HUES48 (cell line): ENCODE results near the gene TEC.

Source experiments
- H3K27ac ChIP-seq: one replicate; pipeline ENCODE4 v1.7.0; 2013; ENCODE audit warnings: low read depth, low read length, inconsistent platforms
- H3K27me3 ChIP-seq: 2 replicates; pipeline ENCODE4 v1.6.1; 2013; ENCODE audit warnings: mild to moderate bottlenecking, low read length; ENCODE audit not compliant: control insufficient read depth, insufficient read depth
- H3K36me3 ChIP-seq: 2 replicates; pipeline ENCODE4 v1.6.1; 2013; ENCODE audit warnings: low read length; ENCODE audit not compliant: control insufficient read depth, insufficient read depth
- H3K4me1 ChIP-seq: 2 replicates; pipeline ENCODE4 v1.6.1; 2013; ENCODE audit warnings: mild to moderate bottlenecking, low read length; ENCODE audit not compliant: control insufficient read depth, insufficient read depth
- H3K4me3 ChIP-seq: 2 replicates; pipeline ENCODE4 v1.5.1; 2013; ENCODE audit warnings: mild to moderate bottlenecking, low read depth, low read length
- H3K9ac ChIP-seq: 2 replicates; pipeline ENCODE4 v1.6.1; 2013; ENCODE audit warnings: mild to moderate bottlenecking, low read depth, low read length, moderate library complexity
- H3K9me3 ChIP-seq: 2 replicates; pipeline ENCODE4 v1.6.1; 2013; ENCODE audit warnings: low read length; ENCODE audit not compliant: control insufficient read depth, insufficient read depth

Gene TEC

DNA sequence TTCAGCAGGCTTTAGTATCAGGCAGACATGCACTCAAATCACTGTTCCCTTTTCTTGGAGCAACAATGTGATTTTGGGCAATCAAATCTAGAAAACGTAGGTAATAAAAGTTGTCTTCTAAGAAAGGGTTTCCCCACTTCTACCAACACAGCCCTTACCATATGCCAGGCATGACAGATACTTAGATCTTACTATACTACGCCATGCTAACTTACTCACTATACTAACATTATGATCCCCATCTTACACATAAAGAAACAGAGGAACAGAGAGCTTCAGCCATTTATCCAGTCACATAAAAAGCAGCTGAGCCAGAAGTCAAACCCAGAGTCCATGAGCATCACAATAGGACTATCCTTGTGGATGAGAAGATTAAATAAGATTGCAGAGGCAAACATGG, 144.8 kb downstream of the TEC start:
- Histone ChIP-seq H3K27ac (no peak overlapping the region), H3K9me3 (no peaks in the 10 kb centered on the region), H3K27me3 (no peaks in the 10 kb centered on the region), H3K36me3 (no peaks in the 10 kb centered on the region), H3K4me3 (no peak overlapping the region), H3K9ac (no peak overlapping the region), H3K4me1 (peaks cover 27% of the 10 kb centered on the region)

GRCh38 chr4:48122756-48123155, 146.9 kb downstream of the TEC start:
- no peaks in the 10 kb centered on the region for H3K36me3 ChIP-seq
- H3K9me3 ChIP-seq: no peaks in the 10 kb centered on the region
- H3K4me1 ChIP-seq: peaks cover 21% of the 10 kb centered on the region
- H3K27me3 ChIP-seq: no peaks in the 10 kb centered on the region
- H3K27ac ChIP-seq: no peak overlapping the region
- no peak overlapping the region for H3K4me3 ChIP-seq
- no peak overlapping the region for H3K9ac ChIP-seq

- H3K27ac ChIP-seq: no peak overlapping the region
- no peak overlapping the region for H3K9ac ChIP-seq
- no peaks in the 10 kb centered on the region for H3K36me3 ChIP-seq
- H3K4me3 ChIP-seq: no peak overlapping the region
- no peaks in the 10 kb centered on the region for H3K9me3 ChIP-seq
- H3K4me1 ChIP-seq: peaks cover 9% of the 10 kb centered on the region; the same call in 1 of the 2 replicates
- H3K27me3 ChIP-seq: no peaks in the 10 kb centered on the region
These were observed 148.5 kb downstream of the TEC start for GRCh38 chr4:48121180-48121579.

GRCh38 chr4:48120132-48120531, 149.5 kb downstream of the TEC start:
- H3K4me3 ChIP-seq: no peak overlapping the region
- H3K27me3 ChIP-seq: no peaks in the 10 kb centered on the region
- H3K9ac ChIP-seq: no peak overlapping the region
- H3K36me3 ChIP-seq: no peaks in the 10 kb centered on the region
- no peak overlapping the region for H3K27ac ChIP-seq
- H3K4me1 ChIP-seq: peaks cover 3% of the 10 kb centered on the region; the same call in 1 of the 2 replicates
- no peaks in the 10 kb centered on the region for H3K9me3 ChIP-seq

DNA sequence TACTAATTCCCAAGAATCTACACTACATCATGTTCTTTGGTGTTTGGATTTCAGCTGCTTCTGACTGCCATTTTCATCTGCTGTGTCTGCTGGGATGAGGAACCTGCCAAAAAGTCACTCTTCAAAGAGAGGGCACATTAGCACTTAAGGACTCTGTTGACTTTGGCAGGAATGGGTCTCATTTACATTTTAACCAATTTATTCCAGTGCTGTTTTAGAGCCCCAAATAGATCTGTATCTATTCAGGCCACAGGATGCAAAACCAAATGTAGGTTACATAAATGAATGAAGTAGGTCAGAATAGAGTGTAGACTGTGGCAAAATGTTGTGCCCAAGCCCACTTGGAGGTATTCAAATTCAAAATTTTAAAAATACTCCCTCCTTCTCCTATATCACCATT, 150.0 kb downstream of the TEC start:
- H3K9me3 ChIP-seq: no peaks in the 10 kb centered on the region
- no peak overlapping the region for H3K9ac ChIP-seq
- no peaks in the 10 kb centered on the region for H3K27me3 ChIP-seq

DNA sequence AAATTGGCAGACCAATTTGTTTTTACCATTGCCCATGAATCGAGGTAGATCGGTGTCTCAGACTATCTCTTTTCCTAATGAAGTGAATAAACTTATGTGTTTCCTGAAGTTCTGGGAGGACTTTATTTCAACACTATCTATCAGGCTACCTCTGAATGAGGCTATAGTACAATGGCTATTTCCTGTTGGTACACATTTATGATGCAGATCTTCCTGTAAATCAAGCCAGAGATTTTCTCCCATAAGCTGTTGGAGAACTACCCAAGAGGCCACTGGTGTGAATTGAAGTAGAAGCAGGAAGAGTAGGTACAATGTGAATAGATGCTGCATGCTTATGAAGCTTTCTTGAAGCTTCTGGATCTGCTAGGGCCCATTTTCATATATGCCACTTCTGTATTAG, 151.6 kb downstream of the TEC start:
- Histone ChIP-seq H3K36me3 (no peaks in the 10 kb centered on the region), H3K27ac (no peak overlapping the region), H3K27me3 (no peaks in the 10 kb centered on the region), H3K9ac (no peak overlapping the region), H3K4me1 (peaks cover 9% of the 10 kb centered on the region), H3K4me3 (no peak overlapping the region), H3K9me3 (no peaks in the 10 kb centered on the region)

More for the DNA sequence above, 150.0 kb downstream of the TEC start:
- Histone ChIP-seq H3K27ac (no peak overlapping the region), H3K4me3 (no peak overlapping the region), H3K4me1 (no peaks in the 10 kb centered on the region), H3K36me3 (no peaks in the 10 kb centered on the region)

DNA sequence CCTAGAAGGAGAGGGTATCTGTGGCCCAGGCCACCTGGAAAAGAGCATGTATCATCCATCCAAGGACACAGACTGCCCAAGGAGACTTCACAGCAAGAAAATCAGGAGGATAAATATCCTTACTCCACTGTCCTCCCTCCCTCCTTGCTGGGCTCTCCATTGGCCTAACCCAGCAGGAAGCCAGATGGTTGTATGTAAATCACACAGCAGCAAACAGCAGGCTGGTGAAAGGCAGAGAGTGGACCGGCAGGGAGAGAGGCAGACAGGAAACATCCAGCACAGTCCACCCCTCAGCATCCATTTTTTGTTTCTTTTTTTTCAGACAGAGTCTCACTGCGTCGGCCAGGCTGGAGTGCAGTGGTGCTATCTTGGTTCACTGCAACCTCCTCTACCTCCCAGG, 153.1 kb downstream of the TEC start:
- Histone ChIP-seq H3K9ac (no peak overlapping the region), H3K36me3 (no peaks in the 10 kb centered on the region), H3K27me3 (no peaks in the 10 kb centered on the region), H3K9me3 (no peaks in the 10 kb centered on the region), H3K4me3 (no peak overlapping the region), H3K4me1 (peaks cover 20% of the 10 kb centered on the region), H3K27ac (no peak overlapping the region)

- Histone ChIP-seq H3K27ac (no peak overlapping the region), H3K9ac (no peak overlapping the region), H3K36me3 (no peaks in the 10 kb centered on the region), H3K9me3 (no peaks in the 10 kb centered on the region), H3K27me3 (no peaks in the 10 kb centered on the region), H3K4me1 (peaks cover 38% of the 10 kb centered on the region), H3K4me3 (no peak overlapping the region)
These were observed 155.2 kb downstream of the TEC start for GRCh38 chr4:48114412-48114811.

DNA sequence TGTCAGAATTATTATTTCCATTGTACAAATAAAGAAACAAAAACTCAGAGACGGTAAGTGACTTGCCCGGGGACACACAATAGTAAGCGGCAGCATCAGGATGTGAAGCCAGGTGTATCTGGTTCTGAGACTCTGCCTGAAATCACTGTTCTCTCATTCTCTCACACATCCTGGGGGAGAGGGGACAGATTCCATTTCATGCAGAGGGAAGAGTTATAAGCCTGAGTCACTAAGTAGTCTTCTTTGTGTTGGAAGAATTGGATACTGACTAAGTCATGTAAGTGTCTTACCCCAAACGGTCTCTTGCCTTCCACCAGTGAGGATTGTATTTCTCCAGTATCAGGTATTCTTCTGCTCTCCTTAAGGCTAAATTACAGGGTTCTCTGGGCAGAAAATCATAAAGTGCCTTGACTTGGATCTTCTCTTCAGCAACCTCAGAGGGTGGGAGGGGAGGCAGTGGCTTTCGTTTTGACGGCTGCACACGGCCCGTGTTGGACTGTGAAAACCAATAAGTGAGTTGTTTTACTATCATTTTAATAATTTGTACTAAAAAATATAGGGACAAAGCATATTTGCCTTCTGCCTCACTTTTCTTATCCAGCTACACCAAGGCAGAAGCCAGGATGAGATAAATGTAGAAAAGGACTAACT, 157.5 kb downstream of the TEC start:
- no peak overlapping the region for H3K4me3 ChIP-seq
- no peak overlapping the region for H3K9ac ChIP-seq
- no peaks in the 10 kb centered on the region for H3K9me3 ChIP-seq
- H3K27me3 ChIP-seq: no peaks in the 10 kb centered on the region
- peaks cover 42% of the 10 kb centered on the region for H3K4me1 ChIP-seq
- no peaks in the 10 kb centered on the region for H3K36me3 ChIP-seq
- peak overlapping the region; percentile 31 for H3K27ac ChIP-seq

DNA sequence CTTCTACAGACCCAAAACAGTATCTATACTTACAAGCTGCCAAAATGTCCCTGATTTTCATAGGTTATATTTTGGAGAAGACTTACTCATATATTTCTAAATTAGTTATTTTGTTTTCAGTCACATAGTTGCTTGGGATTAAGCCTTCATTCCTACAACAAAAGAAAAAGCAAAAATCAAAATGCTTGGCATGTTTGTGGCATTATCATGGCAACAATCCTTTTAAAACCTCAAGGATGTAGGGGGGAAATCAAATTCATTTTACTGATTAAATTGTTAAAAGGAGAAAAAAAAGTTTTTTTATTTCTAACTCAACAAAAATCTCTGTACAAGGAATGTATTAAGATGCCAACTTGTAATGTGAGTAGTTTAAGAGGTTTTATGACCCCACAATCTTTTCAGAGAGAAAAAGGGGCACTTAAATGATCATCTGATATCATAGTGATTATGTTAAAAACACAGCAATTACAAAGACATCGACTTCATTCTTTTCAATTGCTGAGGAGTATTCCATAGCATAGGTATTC, 159.1 kb downstream of the TEC start:
- H3K27ac ChIP-seq: no peak overlapping the region
- no peaks in the 10 kb centered on the region for H3K36me3 ChIP-seq
- peaks cover 42% of the 10 kb centered on the region for H3K4me1 ChIP-seq
- H3K4me3 ChIP-seq: no peak overlapping the region
- no peak overlapping the region for H3K9ac ChIP-seq
- H3K27me3 ChIP-seq: no peaks in the 10 kb centered on the region
- no peaks in the 10 kb centered on the region for H3K9me3 ChIP-seq

GRCh38 chr4:48109413-48110263, 160.0 kb downstream of the TEC start:
- no peak overlapping the region for H3K27ac ChIP-seq
- no peak overlapping the region for H3K4me3 ChIP-seq
- no peaks in the 10 kb centered on the region for H3K36me3 ChIP-seq
- no peaks in the 10 kb centered on the region for H3K27me3 ChIP-seq
- peaks cover 42% of the 10 kb centered on the region for H3K4me1 ChIP-seq
- H3K9me3 ChIP-seq: no peaks in the 10 kb centered on the region
- no peak overlapping the region for H3K9ac ChIP-seq
